Muscle of leg (tissue), 11 donors: ENCODE measurements around the gene LRP1-AS. TPM values are rescaled to one million over a fixed set of nuclear protein-coding genes. Genes with fewer than 3 reads are reported as not detected.

Source experiments
- DNase-seq: peaks from one replicate; pipeline ENCODE4 v3.0.0; 2013
- H3K27ac ChIP-seq: one replicate; pipeline ENCODE4 v1.5.1; 2013; ENCODE audit warnings: mild to moderate bottlenecking, low read length, control low read depth
- H3K27me3 ChIP-seq: one replicate; pipeline ENCODE4 v1.6.1; 2013; ENCODE audit warnings: low read length; ENCODE audit not compliant: control insufficient read depth, insufficient read depth
- H3K36me3 ChIP-seq: one replicate; pipeline ENCODE4 v1.6.1; 2013; ENCODE audit warnings: low read length; ENCODE audit not compliant: control insufficient read depth, insufficient read depth
- H3K4me1 ChIP-seq: one replicate; pipeline ENCODE4 v1.6.1; 2013; ENCODE audit warnings: low read length; ENCODE audit not compliant: control insufficient read depth, insufficient read depth
- H3K4me3 ChIP-seq: one replicate; pipeline ENCODE4 v1.5.1; 2013; ENCODE audit warnings: low read length, control low read depth
- H3K9me3 ChIP-seq: replicated peaks from 2 replicates; pipeline ENCODE4 v1.6.1; 2013; ENCODE audit warnings: low read depth, low read length; ENCODE audit not compliant: control insufficient read depth
- WGBS: methylation state at CpG from one replicate; pipeline ENCODE4 v1.1.5; 2013; ENCODE audit warnings: missing lambda C conversion rate; ENCODE audit not compliant: insufficient coverage; 5-methylcytosine and 5-hydroxymethylcytosine counted together
- polyA plus RNA-seq, 8 donors: library from polyadenylated mRNA; unstranded; fragments of 120-200 nt; gene quantifications; one replicate each; pipeline versions ENCODE4 v1.2.1 to v1.2.3, GENCODE V29; 2013; ENCODE audit warnings: inconsistent platforms in 1 of 8, low replicate concordance in 1 of 8; ENCODE audit not compliant: insufficient read length in 8 of 8, insufficient read depth in 1 of 8
- total RNA-seq: library from RNA; stranded (reverse); fragments of 120-200 nt; gene quantifications from one replicate; pipeline ENCODE4 v1.2.4, GENCODE V29; 2013

Gene LRP1-AS
- total and polyA plus RNA-seq, 9 donors = 0.45 to 1.7 (median 0.77) TPM; not detected in 2

DNA sequence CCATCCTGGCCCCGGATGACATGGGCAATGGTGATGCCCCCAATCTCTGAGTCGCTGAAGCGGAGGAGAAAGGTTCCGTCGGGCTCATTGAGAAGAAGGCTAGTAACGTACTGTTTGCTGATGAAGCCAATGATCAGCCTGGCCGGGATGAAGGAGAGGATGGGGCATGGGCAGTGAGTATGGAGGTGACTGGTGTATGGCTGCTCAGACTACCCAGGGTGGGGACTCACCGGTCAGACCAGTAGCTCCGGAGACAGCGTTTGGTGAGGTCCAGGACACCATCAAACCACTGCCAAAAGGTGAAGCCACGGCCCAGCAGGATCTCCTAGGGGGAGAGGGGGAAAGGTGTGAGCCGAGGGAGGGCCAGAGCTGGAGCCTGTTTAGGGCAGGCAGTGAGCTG is 47.7 kb downstream of the LRP1-AS start:
- H3K4me1 ChIP-seq = peaks cover 26% of the 10 kb centered on the region
- H3K9me3 ChIP-seq = no peaks in the 10 kb centered on the region
- no peak overlapping the region for H3K27ac ChIP-seq
- WGBS = 72% methylated on average over 11 of the region's 12 CpGs
- DNase-seq = no peak
- peaks cover 45% of the 10 kb centered on the region for H3K36me3 ChIP-seq
- no peak overlapping the region for H3K4me3 ChIP-seq
- H3K27me3 ChIP-seq = no peaks in the 10 kb centered on the region

DNA sequence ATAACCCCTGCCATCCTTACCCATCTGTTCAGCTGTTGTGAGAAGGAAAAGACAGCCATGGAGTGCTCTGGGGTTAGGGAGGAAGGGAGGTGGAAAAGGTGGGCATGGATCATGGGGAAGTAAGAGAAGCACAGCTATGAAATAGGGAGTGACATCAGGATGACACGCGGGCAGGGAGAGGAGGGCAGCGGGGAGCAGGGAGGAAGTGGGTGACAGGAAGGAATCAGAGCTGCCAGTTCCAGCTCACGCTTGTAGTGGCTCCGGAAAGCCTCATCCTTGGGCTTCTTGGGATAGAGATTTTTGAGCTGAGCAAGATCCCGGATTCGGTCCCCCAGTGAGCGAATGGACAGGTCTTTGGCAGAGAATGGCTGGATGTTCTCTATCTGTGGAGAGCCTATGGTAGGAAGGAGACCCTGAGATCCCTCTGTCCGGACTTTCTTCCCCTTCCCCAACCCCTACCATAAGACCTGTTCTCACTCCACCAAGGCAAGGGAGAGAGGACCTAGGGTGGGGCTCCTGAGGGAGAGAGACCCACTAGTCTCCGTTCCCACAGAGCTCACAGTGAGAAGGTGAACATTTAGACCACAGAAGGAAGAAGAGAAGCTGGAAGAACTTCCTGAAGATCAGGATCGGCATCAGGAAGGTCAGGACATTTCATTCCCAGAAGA is 48.2 kb downstream of the LRP1-AS start:
- 54% methylated on average over 4 of the region's 11 CpGs for WGBS
- no peaks in the 10 kb centered on the region for H3K9me3 ChIP-seq
- H3K27ac ChIP-seq = peak overlapping the region; percentile 83
- H3K4me3 ChIP-seq = no peak overlapping the region
- no peak for DNase-seq
- peaks cover 31% of the 10 kb centered on the region for H3K4me1 ChIP-seq
- H3K36me3 ChIP-seq = peaks cover 45% of the 10 kb centered on the region
- no peaks in the 10 kb centered on the region for H3K27me3 ChIP-seq

DNA sequence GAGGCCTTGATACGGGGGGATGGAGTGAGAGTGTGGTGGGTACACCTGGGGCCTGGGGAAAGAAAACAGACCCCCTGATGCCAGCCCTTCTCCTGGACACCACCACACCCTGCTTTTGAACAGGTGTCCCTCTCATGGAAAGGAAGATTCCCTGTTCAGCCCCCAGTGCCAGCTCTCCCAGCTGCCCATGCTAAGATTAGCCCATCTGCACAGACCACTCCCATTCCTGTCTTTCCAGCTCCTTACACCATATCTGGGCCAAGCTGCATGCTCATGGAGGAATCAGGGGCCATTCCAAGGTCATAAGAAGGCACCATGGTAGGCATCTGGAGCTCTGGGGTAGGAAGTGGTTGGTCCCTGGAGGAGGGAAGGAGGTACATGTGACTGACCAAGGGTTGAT is 48.9 kb downstream of the LRP1-AS start:
- no CpG with 5 or more reads among the region's 1 CpG for WGBS
- peak overlapping the region; percentile 83 for H3K27ac ChIP-seq
- H3K4me3 ChIP-seq = no peak overlapping the region
- no peaks in the 10 kb centered on the region for H3K9me3 ChIP-seq
- DNase-seq = no peak
- H3K4me1 ChIP-seq = peaks cover 37% of the 10 kb centered on the region
- no peaks in the 10 kb centered on the region for H3K27me3 ChIP-seq
- H3K36me3 ChIP-seq = peaks cover 45% of the 10 kb centered on the region

DNA sequence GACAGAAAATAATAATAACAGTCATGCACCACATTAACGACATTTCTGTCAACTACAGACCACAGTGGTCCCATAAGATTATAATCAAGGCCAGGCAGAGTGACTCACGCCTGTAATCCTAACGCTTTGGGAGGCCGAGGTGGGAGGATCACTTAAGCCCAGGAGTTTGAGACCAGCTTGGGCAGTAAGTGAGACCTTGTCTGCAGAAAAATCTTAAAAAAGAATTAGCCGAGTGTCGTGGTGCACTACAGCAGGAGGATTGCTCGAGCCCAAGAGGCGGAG is 49.9 kb downstream of the LRP1-AS start:
- WGBS = 86% methylated on average over 6 of the region's 8 CpGs
- Histone ChIP-seq H3K4me1 (peaks cover 47% of the 10 kb centered on the region), H3K9me3 (no peaks in the 10 kb centered on the region), H3K4me3 (no peak overlapping the region), H3K36me3 (peaks cover 56% of the 10 kb centered on the region), H3K27ac (no peak overlapping the region), H3K27me3 (no peaks in the 10 kb centered on the region)
- no peak for DNase-seq

DNA sequence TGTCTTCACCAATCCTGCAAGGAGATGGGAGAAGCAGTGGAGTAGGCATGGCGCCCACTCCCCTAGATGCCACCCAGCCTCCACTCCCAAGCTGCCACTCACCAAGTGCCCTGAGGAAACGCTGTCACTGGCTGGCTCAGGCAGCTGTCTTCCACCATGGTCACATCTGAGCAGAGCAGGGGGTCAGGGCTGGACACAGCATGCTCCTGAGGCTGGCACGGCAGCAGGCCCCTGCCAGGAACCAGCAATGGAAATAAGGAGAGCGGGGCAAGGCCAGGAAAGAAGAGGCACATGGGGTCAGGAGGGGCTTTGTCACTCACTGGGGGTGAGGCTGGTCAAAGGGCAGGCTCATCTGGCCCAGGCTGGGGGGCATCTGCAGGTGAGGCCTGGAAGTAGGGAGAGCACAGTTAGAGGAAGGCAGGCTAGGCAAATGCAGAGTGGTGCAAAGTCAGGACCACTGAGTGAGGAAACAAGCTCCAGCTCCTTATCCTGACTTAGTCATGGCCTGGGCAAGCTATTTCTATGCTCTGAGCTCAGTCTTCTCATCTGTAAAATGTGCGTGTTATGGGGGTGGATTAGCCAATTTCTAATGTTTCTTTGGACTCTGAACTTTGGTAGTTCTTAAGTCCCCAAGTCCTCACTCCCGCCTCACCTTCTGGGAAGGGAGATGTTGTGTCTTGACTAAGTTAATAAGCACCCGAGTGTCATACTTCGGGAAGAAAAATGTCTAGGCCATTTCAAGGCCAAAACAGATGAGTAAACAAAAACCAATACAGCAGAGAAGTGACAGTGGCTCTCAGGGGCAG is 50.5 kb downstream of the LRP1-AS start:
- peaks cover 53% of the 10 kb centered on the region for H3K4me1 ChIP-seq
- H3K4me3 ChIP-seq = no peak overlapping the region
- H3K36me3 ChIP-seq = peaks cover 61% of the 10 kb centered on the region
- peak overlapping the region; percentile 11 for H3K27ac ChIP-seq
- DNase-seq = no peak
- H3K9me3 ChIP-seq = no peaks in the 10 kb centered on the region
- WGBS = 71% methylated on average over 4 of the region's 8 CpGs
- no peaks in the 10 kb centered on the region for H3K27me3 ChIP-seq

DNA sequence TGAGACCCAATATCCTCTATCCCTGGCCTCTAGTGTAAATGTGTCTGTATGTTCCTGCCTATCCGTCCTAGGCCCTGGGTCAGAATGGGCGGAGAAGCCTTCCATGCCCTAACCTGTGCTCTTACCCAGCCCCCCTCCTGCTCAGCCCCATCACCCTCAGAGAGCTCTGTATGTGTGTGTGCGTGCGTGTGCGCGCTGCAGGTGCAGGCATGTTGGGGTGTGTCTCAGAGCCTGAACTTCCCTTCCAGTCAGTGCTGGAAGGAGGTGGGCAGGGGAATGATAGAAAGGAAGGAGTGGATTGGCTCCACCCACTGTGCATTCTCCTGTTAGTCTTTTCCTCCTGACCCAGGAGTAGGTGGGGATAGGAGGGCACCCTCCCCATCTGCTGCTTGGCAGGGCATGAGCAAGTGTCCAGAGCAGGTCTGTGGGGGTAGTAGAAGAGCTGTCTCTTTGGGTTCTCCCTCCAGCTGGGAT is 51.3 kb downstream of the LRP1-AS start:
- Histone ChIP-seq H3K27ac (no peak overlapping the region), H3K36me3 (peaks cover 69% of the 10 kb centered on the region), H3K4me3 (no peak overlapping the region), H3K9me3 (no peaks in the 10 kb centered on the region), H3K4me1 (peaks cover 60% of the 10 kb centered on the region), H3K27me3 (no peaks in the 10 kb centered on the region)
- no peak for DNase-seq
- WGBS = 65% methylated on average over 4 of the region's 6 CpGs

DNA sequence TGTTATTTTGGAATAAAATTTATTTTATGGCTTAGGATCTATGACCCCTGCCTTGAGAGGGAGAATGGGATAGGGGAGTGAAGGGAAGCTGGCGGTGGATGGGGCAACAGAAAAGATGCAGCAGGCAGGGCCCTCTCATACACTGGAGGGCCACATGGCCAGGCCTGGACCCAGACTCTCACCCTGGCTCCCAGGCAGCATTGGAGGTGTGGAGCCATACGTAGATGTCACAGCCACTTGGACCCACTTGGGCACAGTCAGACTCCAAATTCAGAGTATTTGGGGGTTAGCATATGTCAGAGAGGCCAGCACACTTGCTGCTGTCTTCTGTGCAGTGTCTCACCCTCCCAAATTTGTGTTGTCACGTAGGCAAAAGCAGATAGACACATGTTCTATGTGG is 52.0 kb downstream of the LRP1-AS start:
- WGBS = 75% methylated on average over 1 of the region's 3 CpGs
- Histone ChIP-seq H3K27ac (no peak overlapping the region), H3K4me1 (peaks cover 67% of the 10 kb centered on the region), H3K36me3 (peaks cover 76% of the 10 kb centered on the region), H3K4me3 (no peak overlapping the region), H3K27me3 (no peaks in the 10 kb centered on the region), H3K9me3 (no peaks in the 10 kb centered on the region)
- DNase-seq = no peak

Other genes with a start within 250 kb of the LRP1-AS start
- 0.22 TPM for gene SDR9C7, start 213.2 kb downstream of the LRP1-AS start, total RNA-seq
- under 1 TPM; 0.17 to 0.59 (median 0.24) TPM for gene SDR9C7, start 213.2 kb downstream of the LRP1-AS start, polyA plus RNA-seq
- 0.27 TPM for gene RDH16, start 190.0 kb downstream of the LRP1-AS start, total RNA-seq
- under 1 TPM; 0.12 to 0.50 (median 0.24) TPM for gene RDH16, start 190.0 kb downstream of the LRP1-AS start, polyA plus RNA-seq
- 5.0 TPM for gene ZBTB39, start 141.1 kb downstream of the LRP1-AS start, total RNA-seq
- 1 to 10 TPM; 4.3 to 7.0 (median 5.8) TPM for gene ZBTB39, start 141.1 kb downstream of the LRP1-AS start, polyA plus RNA-seq
- 0.09 TPM for gene TAC3, start 131.1 kb downstream of the LRP1-AS start, total RNA-seq
- under 1 TPM in 2 of 8 donors, not detected in 6; 0.39 to 0.71 TPM for gene TAC3, start 131.1 kb downstream of the LRP1-AS start, polyA plus RNA-seq
- 0.18 TPM for gene MYO1A, start 97.5 kb downstream of the LRP1-AS start, total RNA-seq
- gene MYO1A, start 97.5 kb downstream of the LRP1-AS start, polyA plus RNA-seq = 10 to 100 TPM in 1 of 8 donors, 1 to 10 TPM in 1, under 1 TPM in 6; 0.05 to 11.0 (median 0.21) TPM
- gene NEMP1, start 68.8 kb downstream of the LRP1-AS start, total RNA-seq = 14.3 TPM
- 10 to 100 TPM; 14.4 to 21.3 (median 16.4) TPM for gene NEMP1, start 68.8 kb downstream of the LRP1-AS start, polyA plus RNA-seq
- gene NAB2, start 58.5 kb downstream of the LRP1-AS start, total RNA-seq = 34.8 TPM
- 10 to 100 TPM; 30.6 to 42.8 (median 35.2) TPM for gene NAB2, start 58.5 kb downstream of the LRP1-AS start, polyA plus RNA-seq
- 26.9 TPM for gene STAT6, start 36.3 kb downstream of the LRP1-AS start, total RNA-seq
- 10 to 100 TPM; 32.6 to 56.3 (median 37.1) TPM for gene STAT6, start 36.3 kb downstream of the LRP1-AS start, polyA plus RNA-seq
- 82.7 TPM for gene LRP1, start 19.1 kb downstream of the LRP1-AS start, total RNA-seq
- 100 to 1,000 TPM in 7 of 8 donors, 10 to 100 TPM in 1; 98.3 to 231 (median 160) TPM for gene LRP1, start 19.1 kb downstream of the LRP1-AS start, polyA plus RNA-seq
- 1.2 TPM for gene NXPH4, start 69.2 kb upstream of the LRP1-AS start, total RNA-seq
- gene NXPH4, start 69.2 kb upstream of the LRP1-AS start, polyA plus RNA-seq = 1 to 10 TPM; 3.2 to 5.6 (median 3.9) TPM
- gene SHMT2, start 82.1 kb upstream of the LRP1-AS start, total RNA-seq = 53.4 TPM
- gene SHMT2, start 82.1 kb upstream of the LRP1-AS start, polyA plus RNA-seq = 10 to 100 TPM; 59.9 to 82.2 (median 71.8) TPM
- 202 TPM for gene STAC3, start 103.6 kb upstream of the LRP1-AS start, total RNA-seq
- gene STAC3, start 103.6 kb upstream of the LRP1-AS start, polyA plus RNA-seq = 100 to 1,000 TPM; 308 to 499 (median 427) TPM